ENCODE results near the gene UPP2.
A peak's percentile ranks its signal among the peaks of the same experiment; 100 is the strongest.

Gene UPP2

GRCh38 chr2:158112992-158113391 lies 11.3 kb downstream of the UPP2 start:
- no peak for DNase-seq

DNA sequence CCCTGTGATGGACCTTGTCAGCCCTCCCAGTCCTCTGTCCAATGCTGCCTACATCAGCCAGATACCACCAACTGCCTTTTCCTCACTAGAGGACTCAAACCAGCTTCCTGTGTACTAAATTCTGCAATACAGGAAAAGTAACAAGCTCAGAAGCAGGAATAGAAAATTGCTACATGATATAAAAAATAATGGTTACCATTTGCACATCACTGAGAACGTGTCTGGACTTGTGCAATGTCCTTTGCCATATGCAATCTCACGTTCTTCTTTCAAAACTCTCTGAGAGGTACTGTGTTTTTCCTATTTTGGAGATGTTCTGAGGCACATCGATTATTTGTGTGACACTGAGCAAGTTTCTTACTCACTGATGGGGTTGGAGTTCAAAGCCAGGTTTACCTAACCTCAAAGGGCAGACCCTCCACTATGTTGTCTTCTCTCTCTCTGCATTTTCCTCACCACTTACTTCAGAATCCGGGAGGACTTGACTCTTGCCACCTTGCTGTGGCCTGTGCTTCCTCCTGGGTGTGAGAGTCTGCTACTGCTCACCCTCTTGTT lies 12.1 kb downstream of the UPP2 start:
- no peak for DNase-seq

- no peak for DNase-seq
Measured at GRCh38 chr2:158114516-158114915, 12.8 kb downstream of the UPP2 start.

DNA sequence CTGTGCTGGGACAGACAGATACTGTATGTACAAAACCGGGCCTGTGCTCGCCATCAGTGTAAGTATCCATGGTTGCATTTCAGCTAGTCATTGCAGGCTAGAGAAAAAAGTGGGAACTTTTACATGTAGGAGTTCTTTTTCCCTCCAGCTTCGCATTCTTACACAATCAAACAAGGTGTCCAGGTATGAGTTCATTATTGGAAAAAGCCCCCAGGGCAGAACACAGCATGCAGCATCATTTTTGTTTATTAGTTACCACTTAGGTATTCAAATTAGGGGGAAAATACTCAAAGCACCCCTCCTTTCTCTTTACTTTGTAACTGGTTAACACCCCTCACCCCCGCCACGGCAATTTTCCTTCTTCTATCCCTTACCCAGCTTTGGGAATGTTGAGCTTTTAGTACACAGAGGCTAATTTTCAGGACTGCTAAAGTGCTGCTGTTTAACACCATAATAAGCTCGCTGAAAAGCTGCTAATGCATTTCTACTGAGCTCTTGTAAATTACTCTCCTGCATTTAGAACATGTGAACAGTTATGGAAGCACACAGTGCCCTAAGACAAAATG lies 13.6 kb downstream of the UPP2 start:
- no peak for DNase-seq

DNA sequence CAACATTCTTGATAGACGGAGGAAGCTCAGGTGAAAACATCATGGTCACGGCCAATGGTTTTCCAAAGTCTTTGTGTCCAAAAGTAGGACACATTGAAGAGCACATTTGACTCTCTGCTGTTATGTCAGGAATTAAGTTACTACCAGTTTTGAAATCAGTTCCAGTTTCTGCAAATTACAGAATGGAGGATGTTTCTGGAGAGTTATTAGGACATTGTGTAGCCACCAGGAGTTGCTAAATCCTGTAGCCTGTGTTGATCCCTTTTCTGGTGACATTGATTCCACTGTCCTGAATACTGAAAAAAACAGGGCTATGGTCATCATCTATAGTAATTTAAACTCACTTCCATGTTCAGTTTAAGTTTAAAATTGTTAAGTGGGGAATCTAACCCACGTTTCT lies 15.3 kb downstream of the UPP2 start:
- no peak for DNase-seq

DNA sequence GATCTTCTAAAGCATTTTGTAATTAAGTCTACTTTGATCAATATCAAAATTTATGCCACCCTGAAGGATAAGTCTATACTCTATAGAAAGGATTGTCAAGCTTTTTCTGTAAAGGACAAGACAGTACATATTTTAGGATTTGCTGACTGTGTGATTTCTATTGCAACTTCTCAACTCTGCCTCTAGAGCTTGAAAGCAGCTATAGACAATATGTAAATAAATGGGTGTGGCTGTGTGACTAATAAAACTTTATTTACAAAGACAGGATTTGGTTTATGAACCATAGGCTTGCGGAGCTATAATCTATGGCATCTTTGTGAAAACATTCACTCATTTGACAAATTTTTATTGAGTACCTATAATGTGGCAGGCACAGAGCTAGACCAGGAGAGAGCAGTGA lies 18.4 kb downstream of the UPP2 start:
- DNase-seq: no peak

GRCh38 chr2:158120664-158121641 lies 19.3 kb downstream of the UPP2 start:
- no peak for DNase-seq

- no peak for DNase-seq
Measured at GRCh38 chr2:158124896-158125295, 23.2 kb downstream of the UPP2 start.

DNA sequence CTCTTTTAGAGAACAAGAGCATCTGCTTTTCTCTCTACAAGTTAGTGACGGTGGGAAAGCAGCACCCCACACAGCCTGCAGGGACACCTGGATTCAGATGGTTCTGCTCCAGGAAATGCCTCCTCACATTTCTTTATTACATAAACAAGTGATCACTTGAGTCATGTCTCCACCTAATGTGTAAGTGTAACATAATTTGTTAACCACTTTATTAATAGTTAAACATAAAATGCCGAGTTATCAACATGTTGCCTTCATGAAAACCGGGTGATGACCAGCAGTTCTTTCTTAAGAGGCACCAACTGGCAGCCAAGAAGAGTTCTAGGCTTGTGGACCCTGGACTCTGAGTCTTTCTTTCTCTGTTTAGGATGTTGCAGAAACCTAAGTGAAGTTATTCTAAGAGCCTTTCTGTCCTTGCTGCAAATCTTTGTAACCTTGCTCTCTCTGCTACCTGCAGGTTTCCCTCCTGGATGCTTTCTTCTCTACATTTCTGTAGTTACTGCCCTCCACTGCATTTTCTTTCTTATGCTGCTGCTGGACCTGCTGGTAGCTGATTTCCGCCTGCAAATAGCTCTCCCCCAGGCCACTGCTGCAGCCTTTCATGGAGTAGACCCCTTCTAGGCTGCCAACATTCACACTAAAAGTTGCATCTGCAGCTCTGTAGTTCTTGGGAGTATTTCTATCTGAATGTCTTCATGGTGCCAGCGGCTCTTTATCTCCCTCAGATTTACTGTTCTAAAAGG lies 24.3 kb downstream of the UPP2 start:
- no peak for DNase-seq

DNA sequence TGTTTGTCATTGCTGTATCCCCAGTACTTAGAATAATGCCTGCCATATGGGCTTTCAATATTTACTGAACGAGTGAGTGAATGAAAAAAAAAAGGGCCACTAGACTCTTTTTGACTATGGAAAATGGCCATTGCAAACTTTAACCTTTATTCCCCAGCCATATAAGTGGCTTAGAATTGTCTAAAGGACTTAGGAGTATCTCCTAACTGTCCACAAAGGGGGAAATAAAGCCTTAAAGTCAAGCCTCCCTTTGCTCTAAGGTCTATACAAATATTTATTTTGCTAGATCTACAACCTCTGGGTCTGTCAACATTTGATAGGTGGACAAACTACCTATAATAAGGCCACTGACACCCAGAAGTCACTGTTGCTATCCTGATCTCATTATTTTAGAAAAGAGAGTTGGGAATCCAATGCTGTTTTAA lies 25.7 kb downstream of the UPP2 start:
- no peak for DNase-seq

GRCh38 chr2:158128168-158128973 lies 26.7 kb downstream of the UPP2 start:
- no peak for DNase-seq

GRCh38 chr2:158129037-158129436 lies 27.4 kb downstream of the UPP2 start:
- DNase-seq: no peak

GRCh38 chr2:158130832-158131473 lies 29.3 kb downstream of the UPP2 start:
- no peak for DNase-seq

GRCh38 chr2:158131483-158131912 lies 29.8 kb downstream of the UPP2 start:
- DNase-seq: no peak

GRCh38 chr2:158131919-158132566 lies 30.4 kb downstream of the UPP2 start:
- no peak for DNase-seq

- no peak for DNase-seq
Measured at GRCh38 chr2:158134055-158134454, 32.4 kb downstream of the UPP2 start.

GRCh38 chr2:158134655-158135054 lies 33.0 kb downstream of the UPP2 start:
- DNase-seq: no peak

DNA sequence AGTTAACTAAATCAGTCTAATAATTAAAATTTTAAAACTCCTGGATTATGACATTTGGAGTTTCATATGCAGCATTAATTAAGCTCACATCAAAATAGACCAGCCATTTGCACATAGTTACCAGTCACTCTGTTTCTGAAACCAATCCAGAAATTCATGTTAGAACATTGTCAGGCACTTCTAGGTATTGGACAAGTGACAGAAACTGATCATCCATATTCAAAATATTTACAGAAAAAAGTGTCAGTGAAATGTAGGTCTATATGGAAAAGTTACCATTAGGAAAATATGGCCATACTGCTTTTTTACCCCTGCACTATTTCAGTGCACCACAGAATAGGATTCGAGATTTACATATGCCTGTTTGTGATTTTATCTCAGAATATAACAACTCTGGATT lies 33.4 kb downstream of the UPP2 start:
- peak; percentile 19 for DNase-seq

DNA sequence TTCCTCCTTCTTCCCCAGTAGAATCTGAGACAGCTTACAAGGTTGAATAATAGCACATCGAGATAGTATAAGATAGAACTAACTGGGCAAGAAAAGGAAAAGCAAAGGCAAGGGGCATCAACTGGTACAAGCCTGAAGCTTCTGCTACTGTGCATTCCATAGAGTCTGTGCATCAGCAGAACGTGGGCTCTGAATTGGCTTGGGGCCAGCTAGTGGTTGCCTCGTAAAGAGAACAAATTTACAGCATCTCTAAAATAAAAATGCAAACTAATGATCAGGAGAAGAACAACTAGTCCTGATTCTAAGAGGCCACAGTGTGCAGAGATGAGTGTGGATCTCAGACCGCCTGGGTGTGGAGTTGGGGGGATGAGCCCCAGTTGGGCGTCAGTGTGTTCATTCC lies 36.6 kb downstream of the UPP2 start:
- DNase-seq: peak; percentile 7

DNA sequence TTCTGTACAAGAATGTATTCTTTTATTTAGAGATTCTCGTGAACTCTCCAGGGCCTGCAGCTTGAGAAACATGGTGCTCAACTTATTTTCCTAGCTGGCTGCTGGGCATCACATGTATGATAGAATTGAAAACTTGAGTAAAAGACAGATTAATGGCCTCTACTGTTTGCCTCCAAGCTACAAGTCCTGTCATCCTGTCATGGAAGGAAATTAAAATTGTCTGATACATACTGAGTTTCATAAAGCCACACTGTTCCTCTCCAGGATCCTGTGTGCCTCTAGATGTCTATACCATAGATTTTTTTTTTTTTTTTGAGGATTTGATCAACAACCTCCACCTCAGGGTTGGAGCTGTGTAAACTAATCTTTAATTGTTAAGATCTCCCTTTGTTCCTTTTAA lies 38.5 kb downstream of the UPP2 start:
- DNase-seq: no peak

DNA sequence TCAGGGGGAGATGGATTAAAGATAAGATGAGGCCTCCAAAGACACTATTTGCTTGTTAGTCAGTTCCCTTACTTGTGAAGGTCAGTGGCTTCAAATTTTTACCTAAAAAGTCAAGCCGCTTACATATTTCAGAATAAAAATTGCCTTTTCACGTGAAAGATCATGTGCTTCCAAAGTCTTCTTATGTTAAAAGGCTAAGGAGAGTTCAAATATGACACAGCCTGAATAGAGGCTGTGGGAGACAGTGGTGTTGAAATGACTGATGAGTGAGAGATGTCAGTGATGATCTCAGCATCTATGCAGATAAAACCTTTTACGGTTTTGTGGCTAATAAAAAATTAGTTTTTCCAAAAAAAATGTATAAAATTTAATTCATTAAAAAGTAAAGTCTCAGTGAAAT lies 40.5 kb downstream of the UPP2 start:
- no peak for DNase-seq

Data from NCI-H1694 (cell line).